ENCODE data around the gene FSTL4. TPM values are rescaled to one million over a fixed set of nuclear protein-coding genes. Genes with fewer than 3 reads are reported as not detected.

Gene FSTL4
- total RNA-seq, 4 donors from 2014 or later = 5.1 to 8.3 (median 6.0) TPM

GRCh38 chr5:133340002-133340755 lies 272.2 kb downstream of the FSTL4 start:
- DNase-seq (ENCODE audit: low spot score in 2 of 2) = no peak
- 86 to 88% methylated on average over 6 of the region's 6 CpGs for WGBS, 2 donors
- H3K4me3 ChIP-seq (ENCODE audit: low read depth, poor library complexity, severe bottlenecking) = no peak overlapping the region
- intact Hi-C loops (cut with DNase I; ENCODE audit: low total_unique reads) = no loop called here
- no peak for TF ChIP-seq CTCF (IDR thresholded peaks at IDR 0.05)

GRCh38 chr5:133338504-133339355 lies 273.6 kb downstream of the FSTL4 start:
- intact Hi-C loops (cut with DNase I; ENCODE audit: low total_unique reads) = no loop called here

GRCh38 chr5:133337795-133338445 lies 274.4 kb downstream of the FSTL4 start:
- intact Hi-C loops (cut with DNase I; ENCODE audit: low total_unique reads) = no loop called here
- 89 to 90% methylated on average over 8 to 9 of the region's 9 CpGs for WGBS, 2 donors
- no peak for TF ChIP-seq CTCF (IDR thresholded peaks at IDR 0.05)
- no peak for DNase-seq (ENCODE audit: low spot score in 2 of 2)
- no peak overlapping the region for H3K4me3 ChIP-seq (ENCODE audit: low read depth, poor library complexity, severe bottlenecking)

More at GRCh38 chr5:133338504-133339355, 273.6 kb downstream of the FSTL4 start:
- H3K4me3 ChIP-seq (ENCODE audit: low read depth, poor library complexity, severe bottlenecking) = no peak overlapping the region
- 90 to 92% methylated on average over 15 of the region's 15 CpGs for WGBS, 2 donors
- no peak for TF ChIP-seq CTCF (IDR thresholded peaks at IDR 0.05)
- TF ChIP-seq POLR2A (IDR thresholded peaks at IDR 0.05) = no peak
- no peak for DNase-seq (ENCODE audit: low spot score in 2 of 2)

- intact Hi-C loops (cut with DNase I; ENCODE audit: low total_unique reads) = no loop called here
- no peak overlapping the region for H3K4me3 ChIP-seq (ENCODE audit: low read depth, poor library complexity, severe bottlenecking)
- 95 to 96% methylated on average over 7 to 12 of the region's 12 CpGs for WGBS, 2 donors
- no peak for TF ChIP-seq CTCF (IDR thresholded peaks at IDR 0.05)
- TF ChIP-seq POLR2A (IDR thresholded peaks at IDR 0.05) = no peak
- no peak for DNase-seq (ENCODE audit: low spot score in 2 of 2)
Observed at GRCh38 chr5:133336969-133337410, 275.4 kb downstream of the FSTL4 start.

- DNase-seq (ENCODE audit: low spot score in 2 of 2) = no peak
- no peak overlapping the region for H3K4me3 ChIP-seq (ENCODE audit: low read depth, poor library complexity, severe bottlenecking)
- no peak for TF ChIP-seq POLR2A (IDR thresholded peaks at IDR 0.05)
- TF ChIP-seq CTCF (IDR thresholded peaks at IDR 0.05) = no peak
- WGBS, 2 donors = 58 to 71% methylated on average over 10 to 12 of the region's 12 CpGs
- intact Hi-C loops (cut with DNase I; ENCODE audit: low total_unique reads) = no loop called here
Observed at GRCh38 chr5:133336121-133336968, 276.0 kb downstream of the FSTL4 start.

Measured in lower leg skin (tissue), 4 donors.